HL-60/S4 (cell line): ENCODE data around the gene TDRD1.

Experiments
- in situ Hi-C: fragments of 300-500 bp; cut with MboI; formaldehyde crosslinking; loops from 2 replicates; pipeline ENCODE4 v1.14.3; 2022; ENCODE audit warnings: low sequenced_read_pairs

The TDRD1 gene

GRCh38 chr10:114260366-114260765 is 81.2 kb downstream of the TDRD1 start:
- in situ Hi-C loops: no loop called here

DNA sequence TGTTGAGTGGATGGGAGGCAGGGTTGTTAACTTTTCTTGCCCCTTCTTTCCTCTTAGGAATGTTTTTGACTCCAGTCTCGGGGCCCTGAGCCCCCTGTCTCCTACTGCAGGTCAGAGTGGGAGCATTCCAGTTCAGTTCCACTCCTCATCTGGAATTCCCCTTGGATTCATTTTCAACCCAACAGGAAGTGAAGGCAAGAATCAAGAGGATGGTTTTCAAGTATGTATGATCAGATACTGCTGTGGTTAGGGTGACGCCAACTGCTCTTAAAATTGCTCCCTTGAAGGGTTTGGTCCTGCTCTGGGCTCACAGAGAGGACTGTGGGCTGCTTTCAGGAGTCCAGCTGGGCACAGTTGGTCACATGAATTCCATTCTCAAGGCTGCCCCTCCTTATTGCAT is 81.9 kb downstream of the TDRD1 start:
- in situ Hi-C loops: no loop called here

DNA sequence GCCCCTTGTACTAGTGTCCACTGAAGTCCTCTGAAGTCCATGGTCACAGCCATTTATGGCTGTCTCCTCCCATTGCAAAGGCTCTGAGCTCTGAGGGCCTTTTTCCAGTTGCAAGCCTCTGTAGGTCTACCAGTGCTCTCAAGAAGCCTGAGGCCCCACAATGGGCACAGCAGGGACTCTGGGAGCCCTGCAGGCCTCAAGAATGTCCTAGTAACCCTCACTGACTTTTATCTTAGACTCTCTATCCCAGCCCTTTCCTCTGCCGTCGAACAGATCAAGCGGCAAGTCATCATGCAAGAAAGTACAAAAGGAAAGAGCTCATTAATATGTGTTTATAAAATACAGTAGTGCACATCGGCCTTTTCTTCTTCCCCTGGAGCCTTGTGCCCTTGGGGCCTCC is 83.3 kb downstream of the TDRD1 start:
- in situ Hi-C loops: no loop called here

- in situ Hi-C loops: no loop called here
These were observed 86.4 kb downstream of the TDRD1 start for GRCh38 chr10:114265392-114266053.

- in situ Hi-C loops: no loop called here
These were observed 87.4 kb downstream of the TDRD1 start for GRCh38 chr10:114266521-114266920.

GRCh38 chr10:114271075-114271778 is 92.1 kb downstream of the TDRD1 start:
- in situ Hi-C loops: no loop called here

GRCh38 chr10:114271779-114272167 is 92.6 kb downstream of the TDRD1 start:
- in situ Hi-C loops: no loop called here

DNA sequence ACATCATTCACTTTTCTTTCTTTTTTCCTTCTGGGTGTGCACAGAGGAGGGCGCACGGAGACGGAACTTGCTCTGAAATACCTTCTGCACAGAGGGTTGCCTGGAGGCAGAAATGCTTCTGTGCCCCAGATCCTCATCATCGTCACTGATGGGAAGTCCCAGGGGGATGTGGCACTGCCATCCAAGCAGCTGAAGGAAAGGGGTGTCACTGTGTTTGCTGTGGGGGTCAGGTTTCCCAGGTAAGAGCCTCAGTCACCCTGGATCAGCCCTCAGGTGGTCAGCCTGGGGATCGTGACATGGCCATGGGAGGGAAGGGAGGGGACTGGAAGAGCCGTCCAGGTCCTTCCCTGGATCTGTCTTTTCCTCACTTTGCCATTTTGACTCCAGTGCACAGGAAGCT is 93.5 kb downstream of the TDRD1 start:
- in situ Hi-C loops: no loop called here

DNA sequence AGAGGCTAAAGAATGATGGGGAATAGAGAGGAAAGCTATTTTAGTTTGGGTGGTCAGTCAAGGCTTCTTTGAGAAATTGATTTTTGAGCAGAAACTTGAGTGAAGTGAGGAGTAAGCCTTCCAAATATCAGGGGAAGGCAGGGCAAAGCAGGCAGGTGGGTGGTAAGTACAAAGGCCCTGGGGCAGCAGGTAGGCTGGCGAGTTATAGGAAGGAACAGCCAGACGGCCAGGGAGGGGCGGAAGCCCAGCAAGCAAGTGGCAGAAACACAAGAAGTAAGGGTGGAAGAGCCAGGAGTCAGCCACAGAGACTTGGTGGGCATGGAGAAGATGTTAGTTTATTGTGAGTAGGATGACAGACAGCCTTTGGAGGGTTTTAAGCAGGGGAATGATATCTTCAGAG is 94.8 kb downstream of the TDRD1 start:
- in situ Hi-C loops: no loop called here

- in situ Hi-C loops: no loop called here
These were observed 95.7 kb downstream of the TDRD1 start for GRCh38 chr10:114274616-114275453.

GRCh38 chr10:114276066-114276465 is 96.9 kb downstream of the TDRD1 start:
- in situ Hi-C loops: no loop called here

- in situ Hi-C loops: no loop called here
These were observed 97.5 kb downstream of the TDRD1 start for GRCh38 chr10:114276671-114277070.

DNA sequence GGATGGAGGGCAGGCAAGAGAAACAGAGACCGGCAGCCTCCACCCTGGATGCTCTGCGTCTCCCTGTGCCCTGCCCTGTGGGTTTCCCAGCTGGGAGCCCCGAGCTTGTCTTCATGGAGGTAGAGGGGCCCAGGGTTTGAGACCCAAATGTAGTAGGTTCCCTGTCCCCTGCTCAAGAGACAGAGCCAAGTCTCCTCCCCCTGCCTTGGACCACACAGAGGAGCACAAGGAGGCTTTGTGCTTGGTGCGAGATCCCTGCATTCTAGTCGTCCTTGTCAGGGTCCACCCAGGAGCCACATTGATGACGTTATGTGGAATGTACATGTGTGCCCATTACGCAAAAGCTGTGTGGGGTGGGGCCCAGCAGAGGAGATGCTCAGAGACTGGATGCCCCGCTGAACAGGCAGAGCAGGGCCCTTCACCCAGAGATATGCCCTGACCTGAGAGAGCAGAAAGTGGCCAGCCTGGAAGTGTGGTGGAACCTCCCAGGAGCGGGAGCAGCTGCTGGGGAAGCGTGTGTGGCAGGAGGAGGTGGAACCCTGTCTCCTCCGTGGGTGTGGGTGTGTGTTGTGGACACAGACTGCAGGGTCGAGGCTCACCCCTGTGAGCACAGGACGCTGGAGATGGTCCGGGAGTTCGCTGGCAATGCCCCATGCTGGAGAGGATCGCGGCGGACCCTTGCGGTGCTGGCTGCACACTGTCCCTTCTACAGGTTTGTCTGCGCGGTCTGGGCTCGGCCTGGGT is 99.2 kb downstream of the TDRD1 start:
- in situ Hi-C loops: no loop called here

GRCh38 chr10:114278884-114279191 is 99.7 kb downstream of the TDRD1 start:
- in situ Hi-C loops: no loop called here

GRCh38 chr10:114279289-114279688 is 100.1 kb downstream of the TDRD1 start:
- in situ Hi-C loops: no loop called here

- in situ Hi-C loops: no loop called here
These were observed 100.9 kb downstream of the TDRD1 start for GRCh38 chr10:114279901-114280644.

GRCh38 chr10:114281006-114281405 is 101.9 kb downstream of the TDRD1 start:
- in situ Hi-C loops: no loop called here

- in situ Hi-C loops: no loop called here
These were observed 102.3 kb downstream of the TDRD1 start for GRCh38 chr10:114281461-114281860.
